Activated CD4-positive, CD25-positive, alpha-beta regulatory T cell treated with anti-CD3 and anti-CD28 coated beads, Interleukin-2, amount 50 U/mL, for 24 hours (primary cell): Measurements from ENCODE around the gene SYTL3.

ENCODE experiments used
- ATAC-seq, 2 donors: fragments of 150-1000 bp; cut with Tn5 transposase; one replicate each; pipeline ENCODE4 v1.10.0; 2021; ENCODE audit warnings: mild to moderate bottlenecking in 1 of 2, moderate library complexity in 1 of 2

SYTL3 gene

DNA sequence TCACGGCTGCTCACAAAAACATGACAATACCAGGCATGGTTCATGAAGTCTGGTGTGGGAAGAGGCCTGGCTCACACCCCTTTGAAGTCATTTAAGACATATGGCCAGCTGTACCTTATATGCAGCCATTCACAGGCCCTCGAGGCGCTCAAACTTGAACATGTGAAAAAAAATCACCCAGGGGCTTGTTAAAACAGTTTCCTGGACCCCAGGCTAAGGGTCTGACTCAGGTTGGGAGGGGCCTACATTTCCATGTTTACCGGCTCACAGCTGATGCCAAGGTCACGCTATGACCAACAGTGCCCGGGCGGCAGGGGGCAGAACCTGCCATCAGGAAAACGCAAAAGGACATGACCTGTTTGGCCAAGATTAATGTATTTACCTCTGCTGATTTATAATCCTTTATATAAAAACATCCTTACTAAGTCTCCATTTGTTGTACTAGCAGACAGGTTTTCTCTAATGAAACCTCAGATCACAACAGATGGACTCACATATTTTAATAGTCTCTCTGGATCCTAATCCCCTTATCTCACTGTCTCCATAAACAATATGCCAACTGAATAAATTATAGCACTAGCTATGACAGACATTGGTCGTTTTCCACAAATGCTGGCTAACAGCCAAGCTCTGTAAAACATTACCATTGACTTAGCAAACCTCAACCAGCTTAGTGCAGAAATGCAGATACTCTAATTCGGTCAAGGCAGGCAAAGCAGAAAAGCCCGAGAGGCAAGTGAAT, 149.4 kb downstream of the SYTL3 start:
- no peak for ATAC-seq

DNA sequence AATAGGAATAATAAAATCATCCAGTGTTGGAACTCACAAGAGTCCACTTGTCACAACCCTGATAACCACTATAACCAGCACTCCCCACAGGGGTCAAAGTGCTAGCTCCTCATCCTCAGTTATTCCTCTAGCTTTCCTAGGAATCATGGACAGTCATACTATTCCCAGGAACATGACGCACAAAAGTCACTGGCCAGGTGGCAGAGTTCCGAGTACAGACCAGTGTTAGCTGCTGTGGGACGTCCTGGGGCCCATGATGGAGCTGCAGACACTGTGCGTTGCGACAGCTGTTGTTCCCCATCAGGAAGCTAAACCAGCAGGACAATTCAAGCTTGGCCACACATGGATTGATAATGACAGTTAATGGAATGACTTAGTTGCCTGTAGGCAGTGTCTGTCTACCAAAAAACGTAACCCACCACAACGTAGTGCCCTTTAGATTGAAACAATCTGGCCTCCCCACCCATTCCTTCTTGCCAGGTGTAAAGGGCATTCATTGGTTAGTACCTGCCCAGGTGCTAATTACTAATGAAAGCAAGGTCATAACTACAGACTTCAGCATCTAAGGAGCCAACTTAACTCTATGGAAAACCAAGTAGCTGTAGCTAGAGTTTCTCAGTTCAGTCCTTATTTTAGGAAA, 151.9 kb downstream of the SYTL3 start:
- no peak for ATAC-seq

DNA sequence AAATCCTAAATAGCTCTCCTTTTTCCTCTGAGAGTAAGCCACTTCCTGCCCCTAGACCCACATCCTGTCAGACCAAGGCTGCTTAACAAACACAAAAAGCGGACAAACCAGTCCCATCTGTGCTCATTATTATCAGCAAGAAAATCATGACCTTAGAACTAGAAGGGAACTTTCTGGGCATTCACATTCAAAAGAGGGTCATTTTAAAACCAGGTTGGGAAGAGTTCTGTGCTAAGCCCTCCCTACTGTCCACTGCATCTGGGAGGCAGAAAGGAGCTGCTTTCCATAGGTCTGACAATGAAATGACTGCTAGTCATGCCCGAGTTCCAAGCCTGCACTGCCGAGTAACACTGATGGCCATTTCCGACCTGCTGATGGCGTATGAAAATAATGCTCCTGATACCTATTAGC, 153.9 kb downstream of the SYTL3 start:
- no peak for ATAC-seq

DNA sequence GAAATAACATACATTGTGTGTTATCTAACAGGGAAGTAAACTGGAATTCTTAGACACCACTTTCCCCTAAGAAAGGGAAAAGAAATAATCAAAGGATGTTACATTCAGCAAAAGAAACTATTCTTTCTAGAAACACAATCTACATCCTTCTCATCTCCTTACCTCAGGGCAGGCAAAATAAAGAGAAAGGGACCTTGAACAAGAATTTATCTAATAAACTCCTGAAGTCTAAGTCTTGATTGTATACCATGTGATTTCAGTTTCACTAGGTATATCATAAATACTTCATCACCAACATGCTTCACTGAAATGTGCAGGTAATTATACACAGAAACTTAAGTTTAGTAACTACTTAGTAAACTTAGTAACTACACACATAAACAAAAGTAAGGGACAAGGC, 154.4 kb downstream of the SYTL3 start:
- peak in 1 of 2 donors; percentile 19 for ATAC-seq

DNA sequence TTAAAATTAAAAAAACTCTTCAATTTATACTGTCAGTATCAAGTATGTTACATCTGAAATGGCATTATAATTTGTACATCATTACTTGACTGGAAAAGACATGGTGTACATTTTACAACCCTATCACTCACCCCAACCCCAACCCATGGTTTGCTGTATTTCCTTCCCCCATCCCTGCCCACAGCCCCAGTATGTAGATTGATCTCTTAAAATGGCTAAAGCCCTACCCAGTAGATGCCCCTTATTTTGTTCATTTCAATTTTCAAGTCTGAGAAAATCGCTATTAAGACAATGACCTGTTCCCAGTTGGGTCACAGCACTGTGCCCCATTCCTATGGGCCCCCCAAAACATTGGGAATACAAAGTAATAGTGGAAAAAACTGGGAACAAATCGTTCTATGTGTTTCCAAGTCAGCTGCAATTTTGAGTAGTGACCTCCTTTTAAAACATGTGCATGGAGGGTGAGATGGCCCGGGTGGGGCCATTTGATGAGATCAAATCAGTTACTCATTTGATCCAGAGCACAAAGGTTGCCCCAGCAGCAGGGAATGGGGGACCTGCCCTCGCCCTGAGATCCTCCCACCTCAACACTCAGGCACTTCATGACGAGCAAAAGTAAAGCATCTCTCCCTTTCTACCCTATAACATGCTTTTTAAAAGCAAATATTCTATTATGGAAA, 156.0 kb downstream of the SYTL3 start:
- no peak for ATAC-seq

DNA sequence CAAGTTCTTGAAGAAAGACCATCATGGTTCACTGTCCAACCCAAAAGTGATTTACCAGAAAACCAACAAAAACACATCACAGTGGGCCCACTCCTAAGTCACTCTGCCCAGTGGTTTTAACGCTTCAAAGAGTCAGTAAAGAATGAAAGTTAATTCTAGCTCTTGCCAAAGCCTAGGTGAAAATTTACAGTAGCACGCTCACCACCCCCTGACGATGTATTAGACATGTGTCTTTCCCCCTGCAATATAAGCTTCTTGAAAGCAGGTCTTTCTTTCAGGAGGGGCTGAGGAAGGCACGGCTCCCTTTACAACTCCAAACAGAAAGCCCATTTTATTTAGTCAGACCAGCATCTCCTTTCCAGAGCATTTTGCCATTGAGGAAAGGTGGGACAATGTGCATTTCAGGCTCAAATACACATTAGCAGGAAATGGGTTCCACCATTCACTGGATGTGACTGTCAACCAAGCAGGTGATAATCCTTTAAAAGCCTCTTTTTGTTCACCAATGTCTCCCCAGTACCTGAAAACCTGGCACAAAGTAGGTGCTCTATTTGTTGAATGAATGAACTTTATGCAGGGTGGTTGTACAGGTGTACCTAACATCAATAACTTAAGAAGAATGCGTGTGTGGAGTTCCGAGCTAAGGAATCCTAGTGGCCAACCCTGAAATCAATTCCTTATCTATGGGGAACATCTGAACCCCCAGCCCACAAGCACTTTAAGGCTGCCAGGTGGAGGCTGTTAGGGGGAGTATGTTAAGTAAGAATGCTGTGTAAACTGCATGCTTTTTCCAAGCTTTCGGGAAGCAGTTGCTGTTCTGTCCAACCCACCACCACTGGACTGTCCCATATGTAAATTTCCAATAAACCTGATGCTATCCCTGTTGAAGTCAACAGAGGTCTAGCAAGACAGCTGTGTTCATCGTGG, 157.9 kb downstream of the SYTL3 start:
- ATAC-seq, result no peak

DNA sequence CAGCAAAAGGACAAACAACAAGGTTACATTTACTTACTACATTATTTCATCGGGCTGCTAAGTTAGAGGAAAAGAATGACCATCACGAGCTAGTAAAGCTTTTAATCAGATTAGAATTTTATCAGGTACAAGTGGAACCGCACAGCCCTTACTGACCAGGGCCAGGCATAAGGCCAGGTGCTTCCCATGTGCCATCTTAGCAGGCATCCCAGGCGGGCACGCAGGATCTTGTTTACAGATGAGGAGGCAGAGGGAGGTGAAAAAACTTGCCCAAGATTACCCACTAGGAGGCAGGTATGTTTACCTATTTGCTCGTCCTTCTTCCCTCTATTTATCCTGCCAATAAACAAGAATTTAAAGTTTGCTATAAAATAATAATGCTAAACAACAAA, 158.6 kb downstream of the SYTL3 start:
- no peak for ATAC-seq

DNA sequence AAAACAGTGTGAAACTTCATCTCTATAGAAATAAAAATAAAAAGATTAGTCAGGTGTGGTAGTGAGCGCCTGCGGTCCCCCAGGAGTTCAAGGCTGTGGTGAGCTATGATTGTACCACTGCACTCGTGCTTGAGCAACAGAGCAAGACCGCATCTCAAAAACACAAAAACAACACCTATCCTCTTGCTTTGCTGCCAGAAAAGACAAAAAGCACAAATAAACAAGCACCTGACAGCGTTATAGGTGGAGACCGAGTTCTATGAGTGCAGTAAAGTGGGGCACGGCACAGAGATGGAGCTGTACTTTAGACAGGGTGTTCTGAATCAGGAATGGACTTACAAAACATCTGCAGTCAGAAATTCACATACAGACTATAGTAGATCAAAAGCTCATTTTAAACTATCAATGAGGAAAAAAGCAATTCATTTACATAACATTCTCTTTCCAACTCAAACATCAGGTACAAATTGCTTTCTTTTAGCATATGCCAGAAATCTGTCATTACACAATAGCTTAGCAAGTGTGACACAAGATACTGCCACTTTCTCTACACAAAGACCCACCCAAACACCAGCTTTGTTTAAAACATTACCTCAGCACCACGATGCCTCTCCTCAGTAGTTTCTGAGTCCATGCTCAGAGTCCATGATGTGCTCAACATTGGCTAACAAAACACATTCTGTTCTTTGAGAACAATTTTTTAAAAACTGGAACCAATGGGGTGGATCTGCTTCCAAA, 159.3 kb downstream of the SYTL3 start:
- peak; percentile 89 for ATAC-seq

DNA sequence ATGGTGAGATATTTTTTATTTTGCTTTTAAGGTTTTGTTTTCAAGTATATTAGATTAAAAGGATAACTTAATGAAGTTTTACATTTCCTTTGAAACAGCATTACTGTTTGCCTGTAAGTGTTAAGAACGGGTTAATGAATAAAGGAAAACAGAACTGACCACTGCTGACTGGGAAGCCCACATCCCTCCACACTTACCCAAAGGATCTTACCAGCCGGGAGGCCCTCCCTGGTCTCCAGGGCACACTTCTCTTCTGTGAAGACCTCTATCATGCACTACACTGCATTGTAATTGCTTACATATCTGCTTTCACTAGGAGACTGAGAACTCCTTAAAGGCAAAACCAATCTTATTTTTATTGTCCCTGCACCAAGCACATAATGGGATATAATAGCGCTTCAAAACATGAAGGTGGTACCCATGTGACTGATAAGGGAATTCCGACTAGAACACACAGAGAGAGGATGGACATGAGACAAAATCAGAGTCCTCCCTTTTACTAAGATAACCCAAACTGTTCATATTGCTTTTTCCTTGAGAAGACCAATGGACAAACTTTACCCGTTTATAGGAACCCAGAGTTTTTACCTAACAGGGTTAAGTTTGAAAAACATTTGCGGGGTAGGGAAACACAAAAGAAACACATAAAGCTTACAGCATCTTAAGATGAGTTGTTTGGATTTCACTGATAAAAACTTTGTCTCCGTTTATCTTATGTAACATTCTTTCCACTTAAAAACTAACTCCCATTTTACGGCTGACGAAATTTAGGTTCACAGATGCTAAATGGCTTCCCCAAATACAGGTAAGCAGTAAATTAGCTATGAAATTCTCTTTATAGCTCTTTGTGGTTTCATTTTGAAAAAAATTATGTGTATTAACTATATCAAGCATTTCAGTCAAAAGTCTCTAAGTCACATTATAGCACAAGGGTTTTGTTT, 160.6 kb downstream of the SYTL3 start:
- no peak for ATAC-seq

DNA sequence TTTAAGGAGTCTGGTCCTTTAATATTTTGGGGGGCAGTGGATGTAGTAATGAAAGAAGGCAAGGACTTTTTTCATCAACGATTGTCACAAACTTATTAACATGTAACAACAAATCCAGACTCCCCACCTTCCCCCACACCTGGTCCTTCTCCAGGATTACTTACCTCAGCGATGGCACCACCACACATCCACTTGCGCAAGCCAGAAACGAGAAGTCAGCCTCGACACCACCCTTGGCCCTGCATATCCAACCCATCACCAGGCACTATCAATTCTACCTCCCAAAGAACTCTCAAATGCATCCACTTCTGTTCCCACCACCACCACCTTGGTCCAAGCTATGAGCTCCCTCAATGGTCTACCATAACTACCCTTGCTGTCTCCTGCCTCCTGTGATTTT, 162.8 kb downstream of the SYTL3 start:
- ATAC-seq, result no peak

DNA sequence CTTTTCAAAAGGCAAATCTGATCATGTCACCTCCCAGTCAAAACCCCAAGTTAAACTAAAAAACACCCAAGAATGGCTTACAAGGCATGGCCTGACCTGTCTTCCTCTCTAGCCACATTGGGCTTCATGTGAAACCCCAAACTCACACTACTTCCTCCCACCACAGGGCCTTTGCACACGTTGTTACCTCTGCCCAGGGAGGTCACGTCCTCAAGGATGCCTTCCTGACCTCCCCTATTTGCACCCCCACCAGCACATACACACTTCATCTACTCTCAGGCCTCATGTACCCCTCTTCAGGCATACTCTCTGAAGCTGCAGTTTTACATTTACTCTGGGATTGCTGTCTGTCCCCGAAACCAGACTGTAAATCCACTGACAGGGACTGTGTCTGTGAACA, 163.2 kb downstream of the SYTL3 start:
- ATAC-seq, result no peak
